Measurements from ENCODE around the gene LYPD6B. TPM values are rescaled to one million over a fixed set of nuclear protein-coding genes. Genes with fewer than 3 reads are reported as not detected.

LYPD6B gene
- total and polyA plus RNA-seq, 4 donors = 0.13 to 0.59 (median 0.14) TPM

- no peak for TF ChIP-seq SP1 (IDR thresholded peaks at IDR 0.05)
- TF ChIP-seq YY1 (IDR thresholded peaks at IDR 0.05) = no peak
- no peak for TF ChIP-seq HNF4A (conservative IDR thresholded peaks at IDR 0.05)
- TF ChIP-seq HNF4G (IDR thresholded peaks at IDR 0.05) = no peak
Measured at GRCh38 chr2:149094217-149095015, 55.9 kb downstream of the LYPD6B start (continued).

- WGBS = 58% methylated on average over 2 of the region's 2 CpGs
- Histone ChIP-seq H3K27ac (ENCODE audit: low read depth in 1 of 2, low read length in 2 of 2) (no peak overlapping the region), H3K9me3 (ENCODE audit: control insufficient read depth in 4 of 4, low read length in 3 of 4) (no peaks in the 10 kb centered on the region)
Measured at GRCh38 chr2:149098701-149099100, 60.2 kb downstream of the LYPD6B start.

More at GRCh38 chr2:149098701-149099100, 60.2 kb downstream of the LYPD6B start:
- no peak overlapping the region for H3K9ac ChIP-seq (ENCODE audit: low read depth in 1 of 2, low read length in 2 of 2)
- no peaks in the 10 kb centered on the region for H3K27me3 ChIP-seq (ENCODE audit: control insufficient read depth in 4 of 4, insufficient read depth in 4 of 4, low read length in 3 of 4)
- H3K4me3 ChIP-seq (ENCODE audit: low read depth in 1 of 3, low read length in 3 of 3) = no peak overlapping the region
- peaks cover 0 to 15% (median 6%) of the 10 kb centered on the region in 4 donors for H3K4me1 ChIP-seq (ENCODE audit: control insufficient read depth in 4 of 4, insufficient read depth in 4 of 4, low read length in 3 of 4)
- no peaks in the 10 kb centered on the region for H3K36me3 ChIP-seq (ENCODE audit: control insufficient read depth in 4 of 4, insufficient read depth in 3 of 4, low read depth in 1 of 4, low read length in 3 of 4)
- TF ChIP-seq ZBTB33 (IDR thresholded peaks at IDR 0.05) (no peak), YY1 (IDR thresholded peaks at IDR 0.05) (no peak), ATF3 (IDR thresholded peaks at IDR 0.05) (no peak), CTCF (IDR thresholded peaks at IDR 0.05; ENCODE audit: low read depth, low read length, missing input control) (no peak), JUND (IDR thresholded peaks at IDR 0.05) (no peak), RXRA (IDR thresholded peaks at IDR 0.05) (no peak), REST (IDR thresholded peaks at IDR 0.05) (no peak), HNF4G (IDR thresholded peaks at IDR 0.05) (no peak), HNF4A (conservative IDR thresholded peaks at IDR 0.05) (no peak), FOXA1 (IDR thresholded peaks at IDR 0.05) (no peak), RAD21 (IDR thresholded peaks at IDR 0.05) (no peak), MAX (IDR thresholded peaks at IDR 0.05) (no peak), GABPA (IDR thresholded peaks at IDR 0.05 in 1 of 2, conservative IDR thresholded peaks at IDR 0.05 in 1 of 2) (no peak), FOXA2 (IDR thresholded peaks at IDR 0.05) (no peak), NR2F2 (IDR thresholded peaks at IDR 0.05) (no peak), EGR1 (IDR thresholded peaks at IDR 0.05; ENCODE audit: low read depth in 2 of 2) (no peak), TAF1 (conservative IDR thresholded peaks at IDR 0.05) (no peak), SP1 (IDR thresholded peaks at IDR 0.05) (no peak)
- no peak for DNase-seq (ENCODE audit: low spot score)
